H9 (cell line): ENCODE data around the gene CACNA2D3. TPM values are rescaled to one million over a fixed set of nuclear protein-coding genes. Genes with fewer than 3 reads are reported as not detected.

Experiments
- DNase-seq: peaks from one replicate; pipeline ENCODE4 v3.0.0-alpha.2; 2017
- H2AFZ ChIP-seq: one replicate; pipeline ENCODE4 v1.6.1; 2013; ENCODE audit warnings: mild to moderate bottlenecking, low read length, control low read depth, moderate library complexity
- H2AK5ac ChIP-seq: 2 replicates; pipeline ENCODE4 v1.6.1; 2013; ENCODE audit warnings: low read length, control low read depth, mixed read lengths; ENCODE audit not compliant: insufficient read length
- H2BK120ac ChIP-seq: one replicate; pipeline ENCODE4 v1.6.1; 2013; ENCODE audit warnings: low read depth, mild to moderate bottlenecking, low read length, control low read depth, inconsistent platforms; ENCODE audit not compliant: poor library complexity, severe bottlenecking
- H2BK12ac ChIP-seq: 2 replicates; pipeline ENCODE4 v1.6.1; 2013; ENCODE audit warnings: low read length, control low read depth, mixed read lengths, low read depth; ENCODE audit not compliant: insufficient read length
- H2BK15ac ChIP-seq: 2 replicates; pipeline ENCODE4 v1.6.1; 2013; ENCODE audit warnings: low read depth, low read length, control low read depth
- H2BK20ac ChIP-seq: one replicate; pipeline ENCODE4 v1.6.1; 2013; ENCODE audit warnings: low read depth, mild to moderate bottlenecking, low read length, control low read depth, inconsistent platforms; ENCODE audit not compliant: poor library complexity, severe bottlenecking
- H2BK5ac ChIP-seq: 2 replicates; pipeline ENCODE4 v1.6.1; 2013; ENCODE audit warnings: low read length, control low read depth, mixed read lengths; ENCODE audit not compliant: insufficient read length
- H3K14ac ChIP-seq: 2 replicates; pipeline ENCODE4 v1.6.1; 2013; ENCODE audit warnings: low read length, control low read depth; ENCODE audit not compliant: insufficient read depth
- H3K18ac ChIP-seq: 2 replicates; pipeline ENCODE4 v1.6.1; 2013; ENCODE audit warnings: low read depth, mild to moderate bottlenecking, mixed read lengths, low read length, control low read depth; ENCODE audit not compliant: insufficient read length
- H3K23ac ChIP-seq: 2 replicates; pipeline ENCODE4 v1.6.1; 2013; ENCODE audit warnings: low read length, control low read depth, mixed read lengths, low read depth; ENCODE audit not compliant: insufficient read length
- H3K23me2 ChIP-seq: 2 replicates; pipeline ENCODE4 v1.6.1; 2013; ENCODE audit warnings: low read depth, mild to moderate bottlenecking, mixed read lengths, low read length, control low read depth; ENCODE audit not compliant: insufficient read length, poor library complexity, severe bottlenecking
- H3K27ac ChIP-seq: 2 replicates; pipeline ENCODE4 v1.5.1; 2013; ENCODE audit warnings: low read length, control low read depth, mixed read lengths, low read depth; ENCODE audit not compliant: insufficient read length
- H3K27me3 ChIP-seq: 2 replicates; pipeline ENCODE4 v1.6.1; 2013; ENCODE audit warnings: low read length, control low read depth, inconsistent platforms; ENCODE audit not compliant: insufficient read depth
- H3K4ac ChIP-seq: 2 replicates; pipeline ENCODE4 v1.6.1; 2013; ENCODE audit warnings: low read depth, mild to moderate bottlenecking, control low read depth, inconsistent platforms, low read length, moderate library complexity
- H3K4me1 ChIP-seq: 2 replicates; pipeline ENCODE4 v1.6.1; 2013; ENCODE audit warnings: low read length, control low read depth, inconsistent platforms; ENCODE audit not compliant: insufficient read depth
- H3K4me2 ChIP-seq: 2 replicates; pipeline ENCODE4 v1.6.1; 2013; ENCODE audit warnings: low read length, control low read depth, mixed read lengths; ENCODE audit not compliant: insufficient read length, insufficient read depth
- H3K56ac ChIP-seq: 2 replicates; pipeline ENCODE4 v1.6.1; 2013; ENCODE audit warnings: low read depth, mild to moderate bottlenecking, mixed read lengths, low read length, control low read depth; ENCODE audit not compliant: insufficient read length
- H3K79me1 ChIP-seq: 2 replicates; pipeline ENCODE4 v1.6.1; 2013; ENCODE audit warnings: low read depth, mild to moderate bottlenecking, moderate library complexity, low read length, control low read depth, inconsistent platforms; ENCODE audit not compliant: insufficient read depth, poor library complexity, severe bottlenecking
- H3K79me2 ChIP-seq: 2 replicates; pipeline ENCODE4 v1.6.1; 2013; ENCODE audit warnings: low read length, control low read depth, inconsistent platforms; ENCODE audit not compliant: insufficient read depth
- H3K9ac ChIP-seq: 2 replicates; pipeline ENCODE4 v1.6.1; 2013; ENCODE audit warnings: low read length, control low read depth, mixed read lengths; ENCODE audit not compliant: insufficient read length; ENCODE audit errors: extremely low read depth
- H3K9me3 ChIP-seq: one replicate; pipeline ENCODE4 v1.6.1; 2013; ENCODE audit warnings: low read depth, low read length, inconsistent platforms; ENCODE audit not compliant: control insufficient read depth
- H3T11ph ChIP-seq: one replicate; pipeline ENCODE4 v1.6.1; 2013; ENCODE audit warnings: mild to moderate bottlenecking, low read length, control low read depth, inconsistent platforms
- H4K20me1 ChIP-seq: one replicate; pipeline ENCODE4 v1.6.1; 2013; ENCODE audit not compliant: control insufficient read depth, insufficient read length, insufficient read depth
- H4K5ac ChIP-seq: 2 replicates; pipeline ENCODE4 v1.6.1; 2013; ENCODE audit warnings: low read depth, mild to moderate bottlenecking, mixed read lengths, low read length, control low read depth; ENCODE audit not compliant: insufficient read length
- H4K8ac ChIP-seq: replicated peaks from 2 replicates; pipeline ENCODE4 v1.6.1; 2013; ENCODE audit warnings: low read length, control low read depth, mixed read lengths, low read depth; ENCODE audit not compliant: insufficient read length
- H4K91ac ChIP-seq: 2 replicates; pipeline ENCODE4 v1.6.1; 2013; ENCODE audit warnings: low read depth, mild to moderate bottlenecking, moderate library complexity, mixed read lengths, low read length, control low read depth; ENCODE audit not compliant: insufficient read length
- H3K27ac Mint-ChIP-seq, 3 experiments: 2 replicates in 2 of 3; 3 replicates in 1 of 3; pipeline ENCODE4 v1.8.0; 2020 to 2021; ENCODE audit warnings: mixed read lengths in 3 of 3, mild to moderate bottlenecking in 1 of 3, moderate library complexity in 1 of 3
- H3K27me3 Mint-ChIP-seq: 2 replicates; pipeline ENCODE4 v1.8.0; 2021; ENCODE audit warnings: low read depth, mild to moderate bottlenecking, moderate library complexity, mixed read lengths
- H3K36me3 Mint-ChIP-seq, 3 experiments: 2 replicates in 2 of 3; 3 replicates in 1 of 3; pipeline ENCODE4 v1.8.0; 2020 to 2021; ENCODE audit warnings: low read depth in 3 of 3, mixed read lengths in 3 of 3; ENCODE audit not compliant: insufficient read depth in 1 of 3
- H3K4me1 Mint-ChIP-seq, 2 experiments: 2 replicates each; pipeline ENCODE4 v1.8.0; 2020; ENCODE audit warnings: mixed read lengths in 2 of 2
- H3K4me3 Mint-ChIP-seq, 2 experiments: 2 replicates in 1 of 2; 3 replicates in 1 of 2; pipeline ENCODE4 v1.8.0; 2020 to 2021; ENCODE audit warnings: mild to moderate bottlenecking in 2 of 2, mixed read lengths in 2 of 2, moderate library complexity in 1 of 2
- H3K9me3 Mint-ChIP-seq, 2 experiments: 2 replicates in 1 of 2; 3 replicates in 1 of 2; pipeline ENCODE4 v1.8.0; 2020; ENCODE audit warnings: mild to moderate bottlenecking in 2 of 2, mixed read lengths in 2 of 2, moderate library complexity in 1 of 2
- WGBS: extraction: QIAGEN DNeasy Blood & Tissue Kit; methylation state at CpG from one replicate; pipeline ENCODE4 v1.1.7; 2013; ENCODE audit warnings: missing lambda C conversion rate, low lambda C conversion rate, mixed read lengths; ENCODE audit not compliant: insufficient read length; ENCODE audit errors: extremely low coverage; 5-methylcytosine and 5-hydroxymethylcytosine counted together
- total RNA-seq: library from RNA; stranded (reverse); gene quantifications from 2 replicates; pipeline ENCODE4 v1.2.1, GENCODE V29; 2021
- TF ChIP-seq, protein P1 (sequence below): fragments of 200-600 bp; sonication (generic); conservative IDR thresholded peaks from 3 replicates; pipeline ENCODE4 v1.8.0; 2021; ENCODE audit warnings: antibody characterized with exemption, mild to moderate bottlenecking

CACNA2D3 gene
- total RNA-seq, 1 experiment from 2014 or later, result 3.2 TPM

DNA sequence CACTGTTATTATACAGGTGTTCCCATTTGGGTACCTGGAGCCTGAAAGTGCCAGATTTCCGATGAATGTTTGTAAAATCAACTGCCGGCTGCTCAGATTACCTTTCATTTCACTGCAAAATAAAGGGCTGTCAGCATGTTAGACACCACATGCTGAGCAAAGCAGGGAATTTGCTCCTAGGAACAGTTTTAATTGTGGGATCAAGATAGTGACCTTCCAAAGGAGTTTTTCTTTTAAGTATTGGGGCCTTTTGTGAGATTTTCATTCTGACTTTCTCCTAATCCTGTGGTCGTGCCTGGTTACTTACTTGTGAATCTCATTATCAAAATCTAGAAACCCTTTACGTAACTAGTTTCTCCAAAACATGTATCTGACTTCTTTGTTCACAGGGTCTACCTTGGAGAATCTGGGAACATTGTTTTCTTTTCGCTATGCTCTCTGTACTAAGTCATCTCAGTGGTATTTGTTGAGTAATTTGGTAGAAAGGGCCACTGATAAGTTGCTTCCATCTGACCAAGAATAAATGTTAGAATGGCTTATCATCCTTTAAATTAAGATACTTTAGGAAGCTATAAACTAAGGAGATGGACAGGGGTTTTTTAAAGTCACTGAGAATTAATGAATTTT lies 846.3 kb downstream of the CACNA2D3 start:
- no peak overlapping the region for H4K8ac ChIP-seq
- H3K18ac ChIP-seq, result no peak overlapping the region
- WGBS, result no CpG with 5 or more reads among the region's 5 CpGs
- H2BK12ac ChIP-seq, result no peak overlapping the region
- H3K23ac ChIP-seq, result no peak overlapping the region
- no peak overlapping the region for H2BK5ac ChIP-seq
- Mint-ChIP-seq H3K27me3 (no peaks in the 10 kb centered on the region; the same call in none of the 2 replicates), H3K4me1 (peaks cover 15% of the 10 kb centered on the region in 2 experiments), H3K9me3 (no peaks in the 10 kb centered on the region), H3K27ac (no peak overlapping the region), H3K36me3 (no peaks in the 10 kb centered on the region), H3K4me3 (no peak overlapping the region)
- no peaks in the 10 kb centered on the region for H3K23me2 ChIP-seq
- H3K79me1 ChIP-seq, result no peaks in the 10 kb centered on the region
- no peak for DNase-seq
- H2BK15ac ChIP-seq, result no peak overlapping the region
- H4K91ac ChIP-seq, result no peak overlapping the region
- H3K27ac ChIP-seq, result no peak overlapping the region
- H3K27me3 ChIP-seq, result no peaks in the 10 kb centered on the region
- H2BK20ac ChIP-seq, result no peak overlapping the region
- no peaks in the 10 kb centered on the region for H3K4me1 ChIP-seq
- H3K4ac ChIP-seq, result no peak overlapping the region
- H3T11ph ChIP-seq, result no peak overlapping the region
- no peak overlapping the region for H2AFZ ChIP-seq
- no peak overlapping the region for H2AK5ac ChIP-seq
- no peaks in the 10 kb centered on the region for H3K79me2 ChIP-seq
- no peak overlapping the region for H3K56ac ChIP-seq
- H3K4me2 ChIP-seq, result no peak overlapping the region
- H3K14ac ChIP-seq, result no peak overlapping the region
- no peak overlapping the region for H4K5ac ChIP-seq
- H3K9ac ChIP-seq, result no peak overlapping the region
- H4K20me1 ChIP-seq, result no peaks in the 10 kb centered on the region
- no peaks in the 10 kb centered on the region for H3K9me3 ChIP-seq
- TF ChIP-seq, protein P1, sequence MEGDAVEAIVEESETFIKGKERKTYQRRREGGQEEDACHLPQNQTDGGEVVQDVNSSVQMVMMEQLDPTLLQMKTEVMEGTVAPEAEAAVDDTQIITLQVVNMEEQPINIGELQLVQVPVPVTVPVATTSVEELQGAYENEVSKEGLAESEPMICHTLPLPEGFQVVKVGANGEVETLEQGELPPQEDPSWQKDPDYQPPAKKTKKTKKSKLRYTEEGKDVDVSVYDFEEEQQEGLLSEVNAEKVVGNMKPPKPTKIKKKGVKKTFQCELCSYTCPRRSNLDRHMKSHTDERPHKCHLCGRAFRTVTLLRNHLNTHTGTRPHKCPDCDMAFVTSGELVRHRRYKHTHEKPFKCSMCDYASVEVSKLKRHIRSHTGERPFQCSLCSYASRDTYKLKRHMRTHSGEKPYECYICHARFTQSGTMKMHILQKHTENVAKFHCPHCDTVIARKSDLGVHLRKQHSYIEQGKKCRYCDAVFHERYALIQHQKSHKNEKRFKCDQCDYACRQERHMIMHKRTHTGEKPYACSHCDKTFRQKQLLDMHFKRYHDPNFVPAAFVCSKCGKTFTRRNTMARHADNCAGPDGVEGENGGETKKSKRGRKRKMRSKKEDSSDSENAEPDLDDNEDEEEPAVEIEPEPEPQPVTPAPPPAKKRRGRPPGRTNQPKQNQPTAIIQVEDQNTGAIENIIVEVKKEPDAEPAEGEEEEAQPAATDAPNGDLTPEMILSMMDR, result no peak
- no peak overlapping the region for H2BK120ac ChIP-seq
